Memory B cell (primary cell): Measurements from ENCODE around the gene OR6Q1.
"Not testable (repeated sequence)": the region's sequence is repeated elsewhere in the genome, so short reads cannot be mapped to it uniquely, and the experiment has no call there.

ENCODE experiments used
- ATAC-seq: fragments of 150-1000 bp; cut with Tn5 transposase; 2 replicates; pipeline ENCODE4 v1.10.0; 2021; ENCODE audit warnings: low read depth, mild to moderate bottlenecking, moderate library complexity
- DNase-seq, 2 donors: peaks; one replicate each; pipeline ENCODE4 v3.0.0; 2022; ENCODE audit warnings: low spot score in 2 of 2
- H3K27ac Mint-ChIP-seq: one replicate; pipeline ENCODE4 v1.8.0; 2022; ENCODE audit warnings: mild to moderate bottlenecking, moderate library complexity, mixed read lengths
- H3K27me3 Mint-ChIP-seq: one replicate; pipeline ENCODE4 v1.8.0; 2022; ENCODE audit warnings: mixed read lengths
- H3K36me3 Mint-ChIP-seq: one replicate; pipeline ENCODE4 v1.8.0; 2022; ENCODE audit warnings: mild to moderate bottlenecking, mixed read lengths
- H3K4me1 Mint-ChIP-seq: one replicate; pipeline ENCODE4 v1.8.0; 2022; ENCODE audit warnings: mixed read lengths
- H3K4me3 Mint-ChIP-seq: one replicate; pipeline ENCODE4 v1.8.0; 2022; ENCODE audit warnings: mild to moderate bottlenecking, moderate library complexity, mixed read lengths
- H3K9me3 Mint-ChIP-seq: one replicate; pipeline ENCODE4 v1.8.0; 2022; ENCODE audit warnings: mixed read lengths

The OR6Q1 gene

DNA sequence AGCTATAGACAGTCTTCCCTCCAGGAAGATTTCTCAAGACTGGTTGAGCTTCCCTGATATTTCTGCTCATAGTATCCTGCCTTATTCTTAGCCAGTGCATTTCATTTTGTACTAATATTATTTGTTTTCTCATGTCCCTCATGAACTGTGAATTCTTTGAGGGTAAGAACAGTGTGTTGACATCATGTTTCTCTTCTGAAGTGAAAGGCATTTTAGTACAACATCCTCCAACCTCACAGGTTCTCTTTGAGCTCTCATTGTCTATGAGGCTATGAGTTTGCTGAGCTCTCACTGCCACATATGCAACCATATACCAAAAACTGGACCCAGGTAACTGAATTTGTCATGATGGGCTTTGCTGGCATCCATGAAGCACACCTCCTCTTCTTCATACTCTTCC, at the start of gene OR6Q1:
OR6Q1 (plus strand) TSS at position 301 of the 400 bp plus-strand sequence; CDS start at position 301, 0 bp downstream.
- H3K4me1 Mint-ChIP-seq, result no peaks in the 10 kb centered on the region
- H3K36me3 Mint-ChIP-seq, result no peaks in the 10 kb centered on the region
- H3K4me3 Mint-ChIP-seq, result no peak within 1 kb of the TSS
- H3K27ac Mint-ChIP-seq, result no peak within 1 kb of the TSS
- ATAC-seq (no peak), DNase-seq (no peak)
- peaks cover 5% of the 10 kb centered on the region for H3K27me3 Mint-ChIP-seq
- peaks cover 6% of the 10 kb centered on the region for H3K9me3 Mint-ChIP-seq

- no peaks in the 10 kb centered on the region for H3K4me1 Mint-ChIP-seq
- no peak for DNase-seq
- H3K4me3 Mint-ChIP-seq, result no peak overlapping the region
- peaks cover 4% of the 10 kb centered on the region for H3K27me3 Mint-ChIP-seq
- H3K36me3 Mint-ChIP-seq, result no peaks in the 10 kb centered on the region
- peaks cover 1% of the 10 kb centered on the region for H3K9me3 Mint-ChIP-seq
- ATAC-seq, result no peak
- no peak overlapping the region for H3K27ac Mint-ChIP-seq
These were observed 49.2 kb upstream of the OR6Q1 start for GRCh38 chr11:57981536-57981935.

DNA sequence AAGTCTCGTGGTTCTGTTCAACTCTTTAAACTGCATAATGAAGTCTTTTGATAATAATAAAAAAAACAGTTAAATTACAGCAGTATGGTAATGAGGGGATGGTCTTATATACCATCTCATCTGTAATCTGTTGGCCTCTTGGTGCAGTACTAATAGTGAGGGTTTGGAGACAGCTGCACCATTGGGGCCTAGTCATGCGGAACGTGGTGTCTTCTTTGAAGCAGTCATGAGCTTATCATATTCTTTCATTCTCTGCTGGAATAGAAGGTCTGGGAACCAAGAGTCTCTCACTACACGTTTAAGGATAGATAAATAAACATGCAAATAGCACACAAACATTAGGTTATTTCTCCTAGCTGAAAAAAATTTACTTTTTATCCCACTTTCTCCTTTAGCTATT, 48.0 kb upstream of the OR6Q1 start:
- H3K27ac Mint-ChIP-seq, result no peak overlapping the region
- peaks cover 4% of the 10 kb centered on the region for H3K27me3 Mint-ChIP-seq
- no peaks in the 10 kb centered on the region for H3K36me3 Mint-ChIP-seq
- DNase-seq (no peak), ATAC-seq (no peak)
- H3K9me3 Mint-ChIP-seq, result peaks cover 1% of the 10 kb centered on the region
- H3K4me1 Mint-ChIP-seq, result no peaks in the 10 kb centered on the region
- H3K4me3 Mint-ChIP-seq, result no peak overlapping the region

DNA sequence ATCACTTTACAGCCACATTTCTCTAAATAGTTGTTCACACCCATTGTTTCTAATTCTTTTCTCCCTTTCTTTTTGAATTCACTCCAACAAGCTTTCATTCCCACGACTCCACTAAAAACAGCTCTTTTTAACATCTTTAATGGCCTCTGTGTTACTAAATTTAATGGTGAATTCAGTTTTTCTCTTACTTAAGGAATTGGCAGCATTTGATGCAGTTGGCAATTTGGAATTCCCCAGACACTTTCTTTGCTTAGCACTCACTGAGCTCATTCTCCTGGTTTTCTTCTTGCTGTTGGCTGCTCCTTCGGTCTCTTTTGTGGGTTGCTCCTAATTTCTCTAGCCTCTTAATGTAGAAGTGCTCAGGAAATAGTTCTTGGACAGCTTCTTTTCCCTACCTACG, 47.6 kb upstream of the OR6Q1 start:
- Mint-ChIP-seq H3K4me3 (no peak overlapping the region), H3K27me3 (peaks cover 4% of the 10 kb centered on the region), H3K27ac (no peak overlapping the region), H3K36me3 (no peaks in the 10 kb centered on the region), H3K9me3 (peaks cover 4% of the 10 kb centered on the region), H3K4me1 (no peaks in the 10 kb centered on the region)
- no peak for DNase-seq
- ATAC-seq, result no peak

- not testable (repeated sequence) for H3K9me3 Mint-ChIP-seq, H3K4me1 Mint-ChIP-seq, H3K27ac Mint-ChIP-seq, H3K4me3 Mint-ChIP-seq, H3K36me3 Mint-ChIP-seq, ATAC-seq, DNase-seq, H3K27me3 Mint-ChIP-seq
These were observed 31.2 kb upstream of the OR6Q1 start for GRCh38 chr11:57999523-57999922.

- DNase-seq, H3K4me3 Mint-ChIP-seq, H3K36me3 Mint-ChIP-seq, ATAC-seq, H3K27ac Mint-ChIP-seq, H3K4me1 Mint-ChIP-seq, H3K9me3 Mint-ChIP-seq: not testable (repeated sequence)
- peaks cover 12% of the 10 kb centered on the region for H3K27me3 Mint-ChIP-seq
These were observed 30.7 kb upstream of the OR6Q1 start for GRCh38 chr11:58000021-58000420.

DNA sequence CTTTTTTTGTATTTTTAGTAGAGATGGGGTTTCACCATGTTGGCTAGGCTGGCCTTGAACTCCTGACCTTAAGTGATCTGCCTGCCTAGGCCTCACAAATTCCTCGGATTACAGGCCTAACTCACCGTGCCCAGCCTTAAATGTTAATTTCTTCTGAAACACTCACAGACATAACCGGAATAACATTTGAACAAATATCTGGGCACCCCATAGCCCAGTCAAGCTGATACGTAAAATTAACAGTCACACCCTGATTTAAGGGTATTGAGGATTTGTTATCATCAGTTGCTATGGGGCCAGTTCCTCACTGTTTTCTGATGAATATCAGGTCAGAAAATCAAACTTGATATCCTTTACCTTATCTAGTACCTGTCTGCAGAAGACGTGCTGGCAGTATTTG, 30.1 kb upstream of the OR6Q1 start:
- Mint-ChIP-seq H3K4me3 (no peak overlapping the region), H3K36me3 (no peaks in the 10 kb centered on the region), H3K27ac (no peak overlapping the region), H3K4me1 (peaks cover 3% of the 10 kb centered on the region), H3K9me3 (no peaks in the 10 kb centered on the region), H3K27me3 (peaks cover 15% of the 10 kb centered on the region)
- no peak for DNase-seq
- no peak for ATAC-seq

DNA sequence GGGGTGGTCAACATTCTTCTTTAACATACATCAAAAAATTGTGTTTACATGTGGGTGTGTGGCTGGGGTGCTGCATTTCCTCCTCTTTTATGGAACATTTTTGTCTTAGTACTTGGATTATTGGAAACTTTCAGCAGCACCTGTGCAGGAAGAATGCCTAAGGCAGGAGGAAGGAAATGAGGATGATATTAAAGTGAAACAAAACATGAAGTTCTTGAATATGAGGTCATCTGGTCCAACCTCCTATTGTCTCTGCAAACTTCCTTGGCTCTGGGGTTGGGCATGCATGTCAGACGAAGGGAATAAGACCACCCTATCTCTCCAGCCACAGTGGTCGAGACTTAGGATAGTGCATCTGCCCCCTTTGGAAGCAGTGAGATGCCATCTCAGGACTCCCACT, 27.7 kb upstream of the OR6Q1 start:
- no peaks in the 10 kb centered on the region for H3K9me3 Mint-ChIP-seq
- peaks cover 15% of the 10 kb centered on the region for H3K27me3 Mint-ChIP-seq
- H3K4me3 Mint-ChIP-seq, result no peak overlapping the region
- H3K27ac Mint-ChIP-seq, result no peak overlapping the region
- peaks cover 3% of the 10 kb centered on the region for H3K4me1 Mint-ChIP-seq
- DNase-seq (no peak), ATAC-seq (no peak)
- no peaks in the 10 kb centered on the region for H3K36me3 Mint-ChIP-seq

- no peak for DNase-seq
- H3K27ac Mint-ChIP-seq, result no peak overlapping the region
- ATAC-seq, result no peak
- H3K4me1 Mint-ChIP-seq, result peaks cover 3% of the 10 kb centered on the region
- H3K4me3 Mint-ChIP-seq, result no peak overlapping the region
- no peaks in the 10 kb centered on the region for H3K9me3 Mint-ChIP-seq
- no peaks in the 10 kb centered on the region for H3K36me3 Mint-ChIP-seq
- H3K27me3 Mint-ChIP-seq, result peaks cover 15% of the 10 kb centered on the region
These were observed 27.2 kb upstream of the OR6Q1 start for GRCh38 chr11:58003591-58003990.

DNA sequence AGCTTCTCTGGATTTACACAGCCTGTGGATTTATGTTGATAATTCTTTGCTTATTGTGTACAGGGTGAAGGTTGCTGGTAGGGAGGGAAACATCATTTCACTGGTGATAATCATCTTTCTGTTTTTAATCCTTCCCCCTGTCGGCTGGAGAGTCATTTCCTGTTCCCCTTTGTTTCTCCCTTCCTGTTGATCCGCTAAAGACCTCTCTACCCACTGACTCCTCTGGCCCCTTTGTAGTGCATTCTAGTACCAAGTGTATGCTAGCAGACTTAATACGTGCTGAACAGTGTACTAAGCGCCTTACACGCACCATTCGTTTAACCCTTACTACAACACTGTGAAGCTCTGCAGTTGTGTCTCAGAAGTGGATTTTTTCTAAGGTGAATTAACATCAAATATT, 26.1 kb upstream of the OR6Q1 start:
- DNase-seq, result no peak
- Mint-ChIP-seq H3K4me3 (no peak overlapping the region), H3K4me1 (peaks cover 3% of the 10 kb centered on the region), H3K36me3 (no peaks in the 10 kb centered on the region), H3K9me3 (no peaks in the 10 kb centered on the region), H3K27ac (no peak overlapping the region), H3K27me3 (peaks cover 15% of the 10 kb centered on the region)
- no peak for ATAC-seq

DNA sequence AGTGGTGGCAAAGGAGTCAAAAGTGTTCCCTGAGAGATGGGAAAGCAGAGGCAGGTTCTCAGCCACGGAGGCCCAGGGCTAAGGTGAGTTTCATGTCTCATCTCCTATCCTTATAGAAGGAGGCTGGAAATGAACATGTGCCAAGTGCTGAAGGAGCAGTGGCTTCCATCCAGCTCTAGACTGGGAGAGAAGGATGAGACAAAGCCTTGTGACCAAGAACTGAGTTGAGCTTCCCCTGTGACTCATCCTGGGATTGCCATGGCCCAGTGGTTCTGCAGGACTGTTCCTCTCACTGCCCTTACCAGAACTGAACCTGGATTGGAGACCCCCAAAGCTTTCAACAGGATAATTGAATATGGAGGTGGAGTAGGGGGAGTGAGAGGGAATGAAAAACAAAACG, 23.8 kb upstream of the OR6Q1 start:
- Mint-ChIP-seq H3K9me3 (no peaks in the 10 kb centered on the region), H3K4me3 (no peak overlapping the region), H3K36me3 (no peaks in the 10 kb centered on the region), H3K4me1 (peaks cover 3% of the 10 kb centered on the region), H3K27ac (no peak overlapping the region), H3K27me3 (peaks cover 13% of the 10 kb centered on the region)
- DNase-seq (no peak), ATAC-seq (no peak)

DNA sequence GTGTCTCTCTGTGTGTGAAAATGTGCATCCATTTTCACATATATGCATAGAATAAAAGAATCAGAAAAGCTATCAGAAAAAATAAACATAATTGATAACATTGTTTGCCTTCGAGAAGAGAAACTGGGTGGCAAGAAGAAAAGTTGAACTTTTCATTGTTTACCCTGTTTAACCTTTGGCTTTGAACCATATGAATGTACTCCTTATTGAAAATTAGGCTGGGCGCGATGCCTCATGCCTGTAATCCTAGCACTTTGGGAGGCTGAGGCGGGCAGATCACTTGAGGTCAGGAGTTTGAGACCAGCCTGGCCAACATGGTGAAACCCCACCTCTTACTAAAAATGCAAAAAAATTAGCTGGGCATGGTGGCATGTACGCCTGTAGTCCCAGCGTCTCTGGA, 19.0 kb upstream of the OR6Q1 start:
- H3K36me3 Mint-ChIP-seq, result no peaks in the 10 kb centered on the region

DNA sequence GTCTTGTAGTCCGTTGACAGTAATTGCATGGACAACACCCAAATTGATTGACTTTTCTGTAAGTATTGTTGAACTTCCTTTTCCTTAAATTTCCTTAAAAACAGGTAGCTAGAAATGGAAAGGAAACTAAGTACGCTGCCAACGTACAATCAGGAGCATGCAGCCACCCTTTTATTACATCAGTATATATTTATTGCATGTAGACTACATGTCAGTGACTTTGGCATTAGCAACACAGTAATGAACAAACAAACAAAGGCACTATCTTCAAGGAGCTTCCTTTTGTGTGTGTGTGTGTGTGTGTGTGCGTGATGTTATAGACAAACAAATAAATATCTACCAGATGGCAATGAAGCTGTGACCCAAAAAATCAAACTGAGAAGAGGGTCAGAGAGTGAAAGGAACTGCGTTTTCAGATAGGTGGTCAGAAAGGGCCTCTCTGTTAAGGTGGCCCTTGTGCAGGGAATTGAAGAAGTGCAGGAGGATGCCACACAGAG, 7.3 kb upstream of the OR6Q1 start, which contains the start of gene OR9Q1:
OR9Q1 (plus strand) TSS at position 447 of the 497 bp plus-strand sequence. CDS start 155,564 bp downstream, outside the sequence.
- Mint-ChIP-seq H3K9me3 (no peaks in the 10 kb centered on the region), H3K27ac (no peak within 1 kb of the TSS), H3K4me1 (no peaks in the 10 kb centered on the region), H3K36me3 (no peaks in the 10 kb centered on the region), H3K4me3 (no peak within 1 kb of the TSS), H3K27me3 (peaks cover 7% of the 10 kb centered on the region)
- DNase-seq, result no peak
- no peak for ATAC-seq

More for the DNA sequence above, 19.0 kb upstream of the OR6Q1 start:
- Mint-ChIP-seq H3K9me3 (peaks cover 2% of the 10 kb centered on the region), H3K4me1 (no peaks in the 10 kb centered on the region), H3K27me3 (peaks cover 2% of the 10 kb centered on the region), H3K4me3 (no peak overlapping the region), H3K27ac (no peak overlapping the region)
- DNase-seq (no peak), ATAC-seq (no peak)

DNA sequence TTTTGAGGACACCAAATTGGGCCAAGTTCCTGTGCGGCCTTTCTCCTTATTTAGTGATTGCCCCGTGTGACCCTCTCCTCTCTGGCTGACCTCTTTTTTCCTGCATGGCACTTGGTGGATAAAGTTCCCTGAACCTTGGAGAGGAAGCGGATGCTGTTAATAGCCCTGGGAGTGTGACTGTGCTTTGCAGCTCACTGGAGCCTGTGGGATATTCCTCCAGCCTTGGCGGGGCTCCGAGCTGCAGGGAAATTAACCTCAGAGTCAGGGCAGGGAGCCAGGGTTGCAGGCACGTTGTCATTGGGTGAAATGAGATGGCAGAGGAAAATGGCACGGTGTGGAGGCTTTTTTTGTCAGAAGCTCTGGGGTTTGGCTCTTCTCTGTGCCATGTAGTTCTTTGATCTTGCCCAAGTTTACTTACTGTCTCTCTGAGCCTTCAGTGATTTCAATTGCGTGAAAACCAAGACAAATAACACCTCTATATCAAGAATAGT, 6.1 kb upstream of the OR6Q1 start:
- Mint-ChIP-seq H3K27me3 (peaks cover 7% of the 10 kb centered on the region), H3K4me1 (no peaks in the 10 kb centered on the region), H3K36me3 (no peaks in the 10 kb centered on the region), H3K9me3 (no peaks in the 10 kb centered on the region), H3K27ac (no peak overlapping the region), H3K4me3 (no peak overlapping the region)
- ATAC-seq (no peak), DNase-seq (no peak)

GRCh38 chr11:58027341-58027740, 3.4 kb upstream of the OR6Q1 start:
- H3K27me3 Mint-ChIP-seq, result peaks cover 9% of the 10 kb centered on the region
- no peak overlapping the region for H3K4me3 Mint-ChIP-seq
- no peaks in the 10 kb centered on the region for H3K4me1 Mint-ChIP-seq
- peaks cover 1% of the 10 kb centered on the region for H3K9me3 Mint-ChIP-seq
- H3K27ac Mint-ChIP-seq, result no peak overlapping the region
- DNase-seq (no peak), ATAC-seq (no peak)
- H3K36me3 Mint-ChIP-seq, result no peaks in the 10 kb centered on the region
